GM10266 (cell line): ENCODE measurements around the gene SCAI.
"Not testable (repeated sequence)": the region's sequence is repeated elsewhere in the genome, so short reads cannot be mapped to it uniquely, and the experiment has no call there.

Source experiments
- DNase-seq: peaks from one replicate; pipeline ENCODE4 v3.0.0; 2012; ENCODE audit errors: extremely low spot score
- CTCF ChIP-seq: IDR thresholded peaks from 2 replicates; pipeline ENCODE4 v1.5.1; 2012; ENCODE audit warnings: mild to moderate bottlenecking, low read depth; ENCODE audit not compliant: control insufficient read depth, insufficient read depth; ENCODE audit errors: missing control alignments

Gene SCAI

GRCh38 chr9:125143377-125144090 is at the start of gene SCAI:
SCAI (minus strand) TSS chr9:125143528; CDS start chr9:125143437, 91 bp downstream.
- TF ChIP-seq CTCF: peak; percentile 98
- peak; percentile 98 for DNase-seq

GRCh38 chr9:125190361-125190801 is 47.1 kb upstream of the SCAI start:
- no peak for TF ChIP-seq CTCF

GRCh38 chr9:125189361-125190289 is 46.3 kb upstream of the SCAI start, which contains the start of gene PPP6C:
PPP6C (minus strand) TSS chr9:125189803; CDS start chr9:125189718, 85 bp downstream.
- TF ChIP-seq CTCF: peak; percentile 78
- DNase-seq: peak; percentile 95

More at GRCh38 chr9:125190361-125190801, 47.1 kb upstream of the SCAI start:
- DNase-seq: no peak

GRCh38 chr9:125189011-125189360 is 45.7 kb upstream of the SCAI start:
- DNase-seq: peak; percentile 22
- TF ChIP-seq CTCF: no peak

- no peak for TF ChIP-seq CTCF
- no peak for DNase-seq
These were observed 40.2 kb upstream of the SCAI start for GRCh38 chr9:125183561-125183960.

- DNase-seq: no peak
- TF ChIP-seq CTCF: no peak
These were observed 39.7 kb upstream of the SCAI start for GRCh38 chr9:125183054-125183453.

- DNase-seq: not testable (repeated sequence)
These were observed 38.4 kb upstream of the SCAI start for GRCh38 chr9:125181756-125182155.
